ENCODE measurements around the gene TPP2.

The TPP2 gene

GRCh38 chr13:102596147-102597028 lies at the start of gene TPP2:
TSS of gene TPP2 (plus strand) at chr13:102596986. CDS start at chr13:102597039, 53 bp downstream.
- DNase-seq (ENCODE audit: low read depth): peak; percentile 99

GRCh38 chr13:102548811-102549210 lies 48.0 kb upstream of the TPP2 start:
- no peak for DNase-seq (ENCODE audit: low read depth)

GRCh38 chr13:102550507-102550906 lies 46.3 kb upstream of the TPP2 start:
- DNase-seq (ENCODE audit: low read depth): no peak

- no peak for DNase-seq (ENCODE audit: low read depth)
Measured at GRCh38 chr13:102555914-102556553, 40.8 kb upstream of the TPP2 start.

GRCh38 chr13:102556806-102557205 lies 40.0 kb upstream of the TPP2 start:
- no peak for DNase-seq (ENCODE audit: low read depth)

- DNase-seq (ENCODE audit: low read depth): no peak
Measured at GRCh38 chr13:102558029-102558428, 38.8 kb upstream of the TPP2 start.

- DNase-seq (ENCODE audit: low read depth): no peak
Measured at GRCh38 chr13:102561933-102562332, 34.9 kb upstream of the TPP2 start.

GRCh38 chr13:102563267-102563666 lies 33.5 kb upstream of the TPP2 start:
- DNase-seq (ENCODE audit: low read depth): no peak

- no peak for DNase-seq (ENCODE audit: low read depth)
Measured at GRCh38 chr13:102564564-102564963, 32.2 kb upstream of the TPP2 start.

- DNase-seq (ENCODE audit: low read depth): no peak
Measured at GRCh38 chr13:102566513-102566912, 30.3 kb upstream of the TPP2 start.

- no peak for DNase-seq (ENCODE audit: low read depth)
Measured at GRCh38 chr13:102567857-102568256, 28.9 kb upstream of the TPP2 start.

- DNase-seq (ENCODE audit: low read depth): no peak
Measured at GRCh38 chr13:102569488-102569887, 27.3 kb upstream of the TPP2 start.

GRCh38 chr13:102571075-102571474 lies 25.7 kb upstream of the TPP2 start:
- DNase-seq (ENCODE audit: low read depth): no peak

GRCh38 chr13:102572323-102572722 lies 24.5 kb upstream of the TPP2 start:
- no peak for DNase-seq (ENCODE audit: low read depth)

- DNase-seq (ENCODE audit: low read depth): no peak
Measured at GRCh38 chr13:102580552-102581169, 16.1 kb upstream of the TPP2 start.

- DNase-seq (ENCODE audit: low read depth): no peak
Measured at GRCh38 chr13:102582256-102582655, 14.5 kb upstream of the TPP2 start.

GRCh38 chr13:102584434-102584833 lies 12.4 kb upstream of the TPP2 start:
- DNase-seq (ENCODE audit: low read depth): no peak

- DNase-seq (ENCODE audit: low read depth): no peak
Measured at GRCh38 chr13:102586615-102587014, 10.2 kb upstream of the TPP2 start.

- no peak for DNase-seq (ENCODE audit: low read depth)
Measured at GRCh38 chr13:102587916-102588315, 8.9 kb upstream of the TPP2 start.

- DNase-seq (ENCODE audit: low read depth): no peak
Measured at GRCh38 chr13:102589301-102589822, 7.4 kb upstream of the TPP2 start.

GRCh38 chr13:102591988-102592781 lies 4.6 kb upstream of the TPP2 start:
- DNase-seq (ENCODE audit: low read depth): peak; percentile 62

GRCh38 chr13:102593466-102593865 lies 3.3 kb upstream of the TPP2 start:
- DNase-seq (ENCODE audit: low read depth): no peak

All from activated T-helper 1 cell treated with Interleukin-2 at 50 U/mL for 16 hours (primary cell).